M059J (cell line): ENCODE measurements around the gene NLRP9. TPM values are rescaled to one million over a fixed set of nuclear protein-coding genes. Genes with fewer than 3 reads are reported as not detected.

Experiments used
- DNase-seq: peaks from one replicate; pipeline ENCODE4 v3.0.0-alpha.2; 2012; ENCODE audit warnings: low read depth
- total RNA-seq: library from RNA; depleted of rRNA; stranded (reverse); fragments of >200 nt; shearing (Covaris generic); gene quantifications from 2 replicates; pipeline ENCODE4 v1.2.3, GENCODE V29; 2014

Gene NLRP9
- total RNA-seq, 1 experiment from 2014 or later: not detected

DNA sequence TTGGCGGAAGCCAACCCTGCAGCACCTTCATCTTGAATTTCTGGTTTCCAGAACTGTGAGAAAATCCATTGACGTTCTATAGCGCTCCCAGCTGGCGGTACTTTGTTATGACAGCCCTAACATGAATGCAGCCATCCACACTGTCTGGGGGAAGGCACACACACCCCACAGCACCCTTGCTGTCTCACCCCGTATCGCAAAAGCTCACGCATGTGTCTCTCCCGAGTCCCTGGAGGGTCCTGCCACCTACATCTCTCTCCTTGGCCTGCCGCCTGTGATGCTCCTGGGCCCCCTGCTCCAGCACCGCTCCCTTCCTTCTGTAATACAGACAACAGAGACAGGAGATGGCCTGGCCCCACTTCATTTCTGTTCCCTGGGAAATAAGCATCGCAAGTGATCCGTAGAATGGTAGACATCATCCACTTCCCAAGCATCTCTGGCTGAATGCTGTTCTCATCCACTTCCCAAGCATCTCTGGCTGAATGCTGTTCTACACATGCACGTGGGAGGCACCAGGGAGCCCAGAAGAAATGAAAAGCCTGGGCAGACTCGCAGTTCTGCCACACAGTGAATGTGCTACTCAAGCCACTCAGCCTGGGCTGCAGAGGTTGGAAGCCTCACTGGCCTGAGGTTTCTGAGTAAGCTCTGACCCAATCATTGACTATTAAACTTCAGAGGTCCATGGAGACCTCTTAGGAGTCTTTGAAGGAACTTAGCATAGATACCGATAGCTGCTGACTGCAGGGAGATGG lies 33.5 kb downstream of the NLRP9 start:
- no peak for DNase-seq

- no peak for DNase-seq
Measured at GRCh38 chr19:55703790-55704215, 34.4 kb downstream of the NLRP9 start.

DNA sequence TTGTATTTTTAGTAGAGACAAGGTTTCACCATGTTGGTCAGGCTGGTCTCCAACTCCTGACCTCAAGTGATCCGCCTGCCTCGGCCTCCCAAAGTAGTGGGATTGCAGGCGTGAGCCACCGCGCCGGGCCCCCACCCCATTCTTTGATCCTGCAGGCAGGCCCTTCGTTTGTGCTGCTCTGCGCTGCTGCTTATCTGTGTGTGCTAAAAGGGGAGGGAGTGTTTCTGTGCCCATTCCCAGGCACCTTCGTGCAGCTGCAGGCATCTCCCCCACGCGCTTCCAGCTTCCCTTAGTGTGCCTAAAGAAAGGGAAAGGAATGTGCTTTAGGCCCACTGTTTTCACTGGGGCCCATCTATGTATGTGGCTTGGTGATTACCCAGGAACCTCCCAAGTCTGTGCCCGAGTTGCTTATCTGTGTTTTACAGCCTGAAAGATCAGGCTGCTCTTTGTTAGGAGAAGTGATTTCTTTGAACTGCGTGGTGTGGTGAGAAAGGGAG lies 36.0 kb downstream of the NLRP9 start:
- DNase-seq: no peak

DNA sequence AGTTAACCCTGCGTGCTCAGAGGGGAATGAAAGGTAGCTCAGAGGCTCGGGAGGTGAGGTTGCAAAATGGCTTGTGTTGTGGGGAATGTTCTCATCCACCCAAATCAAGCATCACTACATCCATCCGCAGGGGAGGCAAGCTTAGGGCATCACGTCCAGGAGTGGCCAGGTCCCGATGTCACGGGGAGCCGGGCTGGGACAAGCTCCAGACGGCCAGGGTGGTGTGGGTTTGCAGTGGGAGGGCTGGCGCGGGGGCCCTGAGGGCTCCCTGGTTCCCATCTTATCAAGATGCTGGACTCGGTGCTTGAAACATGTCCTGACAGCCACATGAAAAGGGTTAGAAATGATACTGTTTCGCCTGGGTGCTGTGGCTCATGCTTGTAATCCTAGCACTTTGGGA lies 37.4 kb downstream of the NLRP9 start:
- no peak for DNase-seq

DNA sequence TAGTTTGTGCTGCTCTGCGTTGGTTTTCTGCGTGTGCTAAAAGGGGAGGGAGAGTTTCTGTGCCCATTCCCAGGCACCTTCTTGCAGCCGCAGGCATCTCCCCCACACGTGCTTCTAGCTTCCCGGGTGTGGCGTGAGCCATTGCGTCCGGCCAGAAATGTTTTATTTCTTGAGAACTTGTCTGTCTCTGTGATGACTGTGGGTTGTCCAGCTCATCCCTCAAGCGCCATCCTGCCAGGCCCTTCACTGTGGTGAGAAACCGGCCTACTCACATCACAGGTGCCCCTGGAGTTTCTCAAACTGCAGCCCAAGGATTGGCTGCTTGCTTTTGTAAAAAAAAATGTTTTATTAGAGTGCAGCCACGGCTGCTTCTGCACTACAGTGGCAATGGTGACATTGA lies 39.0 kb downstream of the NLRP9 start:
- no peak for DNase-seq

DNA sequence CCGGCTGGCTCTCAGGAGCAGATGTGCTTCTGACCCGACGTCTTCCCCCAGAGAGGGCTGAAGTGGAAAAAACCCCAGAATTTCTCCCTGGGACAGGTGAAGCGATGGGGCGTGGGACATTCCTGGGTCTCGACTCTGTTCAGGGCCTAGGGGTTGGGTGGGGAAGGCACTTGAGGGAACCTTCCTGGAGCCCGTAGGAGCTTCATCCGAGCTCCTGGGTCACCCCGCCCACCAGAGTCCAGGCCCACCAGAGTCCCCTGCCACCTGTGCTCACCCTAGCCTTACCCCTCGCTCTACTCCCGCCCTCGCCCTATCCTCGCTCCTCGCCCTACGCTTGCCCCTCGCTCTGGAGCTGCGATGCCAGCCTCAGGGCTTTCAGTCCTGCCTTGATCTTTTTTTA lies 39.9 kb downstream of the NLRP9 start:
- no peak for DNase-seq

GRCh38 chr19:55697698-55698097 lies 40.5 kb downstream of the NLRP9 start:
- no peak for DNase-seq

- DNase-seq: no peak
Measured at GRCh38 chr19:55697069-55697440, 41.1 kb downstream of the NLRP9 start.

- no peak for DNase-seq
Measured at GRCh38 chr19:55696301-55697068, 41.7 kb downstream of the NLRP9 start.

DNA sequence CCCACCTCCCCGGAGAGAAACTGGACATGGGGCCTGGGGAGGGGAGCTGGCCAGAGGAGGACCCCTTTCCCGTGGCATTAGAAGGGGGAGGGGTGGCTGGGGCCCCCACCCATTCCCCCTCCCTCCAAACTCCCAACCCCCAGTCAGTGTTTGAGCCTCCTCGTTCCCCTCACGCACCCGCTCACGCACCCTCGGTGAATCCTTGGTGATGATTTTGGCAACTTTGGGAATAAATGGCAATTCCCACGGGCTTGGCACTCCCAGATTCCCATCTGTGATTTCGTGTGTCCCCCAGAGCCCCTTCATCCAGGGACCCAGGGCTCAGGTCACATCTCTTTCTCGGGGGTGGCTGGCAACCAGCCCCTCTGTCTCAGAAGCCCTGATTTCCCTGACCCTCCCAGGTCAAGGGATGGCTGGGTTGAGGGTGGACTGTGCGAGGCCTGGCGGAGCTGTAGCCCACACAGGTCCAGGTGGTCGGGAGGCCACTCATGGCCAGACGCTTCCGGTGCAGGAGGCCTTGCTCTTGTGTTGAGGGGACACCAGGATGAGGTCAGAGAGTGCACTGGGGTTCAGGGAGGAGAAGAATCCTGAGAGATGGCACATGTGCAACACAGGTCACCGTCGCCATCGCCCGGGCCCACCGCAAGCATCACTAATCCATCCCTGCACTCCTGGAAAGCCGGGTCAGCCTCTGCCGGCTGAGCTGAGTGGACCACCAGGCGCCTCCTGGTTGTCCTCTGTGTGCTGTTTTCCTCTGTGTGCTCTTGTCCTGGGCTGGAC lies 42.5 kb downstream of the NLRP9 start:
- no peak for DNase-seq

- no peak for DNase-seq
Measured at GRCh38 chr19:55694656-55695491, 43.3 kb downstream of the NLRP9 start.

GRCh38 chr19:55694241-55694655 lies 44.0 kb downstream of the NLRP9 start:
- DNase-seq: no peak

DNA sequence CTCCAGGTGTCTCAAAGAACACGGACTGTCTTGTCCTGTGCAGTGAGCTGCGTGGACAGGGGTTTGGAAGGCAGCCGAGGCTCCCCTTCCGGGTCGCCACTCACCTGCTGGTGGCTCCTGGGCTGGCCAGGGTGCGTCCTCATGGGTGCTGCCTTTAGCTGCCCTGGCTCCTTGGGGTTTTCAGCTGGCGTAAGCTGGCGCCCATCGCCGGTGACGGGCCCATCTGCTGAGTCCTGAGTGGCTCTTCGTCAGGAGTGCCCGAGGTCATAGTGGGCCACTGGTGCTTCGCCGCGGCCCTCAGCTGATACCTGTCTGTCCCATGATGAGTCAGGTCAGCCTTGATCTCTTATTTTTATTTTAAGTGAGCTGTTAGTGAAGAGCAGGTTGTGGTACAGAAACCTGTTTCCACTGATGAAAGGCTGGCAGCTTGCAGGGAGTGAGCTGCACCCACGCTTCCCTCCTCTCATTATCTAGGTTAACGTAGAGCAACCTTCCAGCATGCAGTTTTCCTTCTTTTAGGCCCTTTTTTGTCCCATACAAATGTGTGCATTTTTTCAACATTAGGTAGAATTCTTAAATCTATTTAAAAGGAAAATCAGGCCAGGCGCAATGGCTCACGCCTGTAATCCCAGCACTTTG lies 44.7 kb downstream of the NLRP9 start:
- DNase-seq: no peak

- DNase-seq: no peak
Measured at GRCh38 chr19:55692681-55693081, 45.5 kb downstream of the NLRP9 start.

DNA sequence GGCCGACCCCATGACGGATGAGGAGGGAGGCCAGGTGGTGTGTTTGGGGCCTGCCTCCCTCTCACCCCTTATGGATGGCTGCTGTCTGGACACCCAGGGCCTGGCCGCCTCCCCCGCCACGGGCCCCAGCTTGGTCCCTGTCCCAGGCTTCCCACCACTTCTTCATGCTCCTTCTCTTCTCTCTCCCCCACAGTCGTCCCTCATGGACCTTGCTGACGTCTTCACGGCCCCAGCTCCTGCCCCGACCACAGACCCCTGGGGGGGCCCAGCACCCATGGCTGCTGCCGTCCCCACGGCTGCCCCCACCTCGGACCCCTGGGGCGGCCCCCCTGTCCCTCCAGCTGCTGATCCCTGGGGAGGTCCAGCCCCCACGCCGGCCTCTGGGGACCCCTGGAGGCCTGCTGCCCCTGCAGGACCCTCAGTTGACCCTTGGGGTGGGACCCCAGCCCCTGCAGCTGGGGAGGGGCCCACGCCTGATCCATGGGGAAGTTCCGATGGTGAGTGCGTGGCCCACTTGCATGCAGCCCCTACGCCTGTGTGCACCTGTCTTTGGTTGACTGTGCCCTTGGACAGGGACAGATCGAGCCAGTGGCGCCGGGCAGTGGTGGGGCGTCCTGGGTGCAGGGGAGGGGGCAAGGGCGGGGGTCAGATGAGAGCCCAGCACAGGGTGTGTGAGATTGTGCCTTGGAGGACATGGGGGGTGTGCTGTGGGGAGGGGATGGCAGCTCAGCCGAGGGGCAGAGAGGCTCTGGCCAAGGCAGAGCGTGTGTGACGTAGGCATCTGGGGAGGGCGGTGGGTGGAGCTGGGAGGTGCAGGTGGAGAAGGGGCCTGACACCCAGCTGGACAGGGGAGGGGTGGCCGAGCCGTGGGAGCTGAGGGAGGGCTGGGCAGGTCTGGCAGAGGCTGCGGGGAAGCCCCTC lies 46.4 kb downstream of the NLRP9 start:
- no peak for DNase-seq

DNA sequence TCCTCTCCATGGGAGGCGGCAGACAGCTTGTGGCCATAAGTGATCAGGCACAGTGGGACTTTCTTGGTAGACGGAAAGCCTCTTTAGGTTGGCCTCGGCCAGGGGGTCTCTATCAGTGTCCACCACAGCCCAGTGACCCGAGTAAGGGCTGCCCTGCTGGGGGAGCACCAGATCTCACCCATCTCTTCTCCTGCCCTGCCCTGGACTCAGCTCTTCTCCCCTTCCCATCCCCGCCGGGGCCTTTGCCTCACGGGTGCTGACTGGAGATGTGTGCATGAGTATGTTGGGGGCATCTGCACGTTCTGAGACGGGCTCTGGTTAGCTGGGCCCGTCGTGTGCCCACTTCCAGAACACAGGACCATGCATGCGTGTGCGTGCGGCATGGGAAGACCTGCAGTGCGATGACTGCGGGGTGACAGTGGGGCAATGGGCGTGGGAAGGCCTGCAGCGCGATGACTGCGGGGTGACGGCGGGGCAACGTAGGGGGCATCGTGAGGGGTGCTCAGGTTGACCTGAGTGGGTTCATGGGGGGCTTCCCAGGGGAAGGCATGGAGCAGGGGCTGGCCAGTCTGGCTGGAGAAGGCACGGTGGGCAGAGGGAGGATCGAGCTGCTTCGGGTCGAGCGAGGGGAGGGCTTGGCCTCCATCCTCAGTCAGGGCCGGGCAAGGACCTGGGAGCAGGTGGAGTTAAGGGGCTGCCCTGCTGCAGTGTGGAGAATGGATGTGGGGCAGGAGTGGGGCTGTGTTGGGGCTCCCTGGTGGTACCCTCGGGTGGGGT lies 47.2 kb downstream of the NLRP9 start:
- DNase-seq: no peak

GRCh38 chr19:55690109-55690768 lies 48.0 kb downstream of the NLRP9 start:
- no peak for DNase-seq

- DNase-seq: no peak
Measured at GRCh38 chr19:55689411-55690108, 48.6 kb downstream of the NLRP9 start.
